Measurements from ENCODE around the gene JMJD8. TPM values are rescaled to one million over a fixed set of nuclear protein-coding genes. Genes with fewer than 3 reads are reported as not detected.

Gene JMJD8
- total RNA-seq, 1 donor from 2014 or later = 63.3 TPM

- TF ChIP-seq CTCF (conservative IDR thresholded peaks at IDR 0.05) = no peak
- Mint-ChIP-seq H3K27ac (no peak overlapping the region), H3K4me3 (no peak overlapping the region), H3K9me3 (no peaks in the 10 kb centered on the region), H3K4me1 (ENCODE audit: unreplicated experiment) (no peaks in the 10 kb centered on the region), H3K27me3 (no peaks in the 10 kb centered on the region), H3K36me3 (no peaks in the 10 kb centered on the region)
- no peak for DNase-seq (ENCODE audit: extremely low spot score, unreplicated experiment)
These were observed 45.9 kb upstream of the JMJD8 start for GRCh38 chr16:729768-730665.

GRCh38 chr16:728890-729744 lies 45.0 kb upstream of the JMJD8 start:
- Mint-ChIP-seq H3K27ac (no peak overlapping the region), H3K27me3 (no peaks in the 10 kb centered on the region), H3K36me3 (no peaks in the 10 kb centered on the region), H3K4me1 (ENCODE audit: unreplicated experiment) (no peaks in the 10 kb centered on the region), H3K9me3 (no peaks in the 10 kb centered on the region), H3K4me3 (peak overlapping the region; percentile 59)
- DNase-seq (ENCODE audit: extremely low spot score, unreplicated experiment) = no peak
- TF ChIP-seq CTCF (conservative IDR thresholded peaks at IDR 0.05) = no peak

GRCh38 chr16:728131-728889 lies 44.2 kb upstream of the JMJD8 start:
- no peak for TF ChIP-seq CTCF (conservative IDR thresholded peaks at IDR 0.05)
- peak overlapping the region; percentile 59 for H3K4me3 Mint-ChIP-seq
- no peaks in the 10 kb centered on the region for H3K27me3 Mint-ChIP-seq
- DNase-seq (ENCODE audit: extremely low spot score, unreplicated experiment) = no peak
- H3K4me1 Mint-ChIP-seq (ENCODE audit: unreplicated experiment) = no peaks in the 10 kb centered on the region
- no peaks in the 10 kb centered on the region for H3K9me3 Mint-ChIP-seq
- H3K36me3 Mint-ChIP-seq = no peaks in the 10 kb centered on the region
- no peak overlapping the region for H3K27ac Mint-ChIP-seq

- DNase-seq (ENCODE audit: extremely low spot score, unreplicated experiment) = no peak
- no peak for TF ChIP-seq CTCF (conservative IDR thresholded peaks at IDR 0.05)
- no peaks in the 10 kb centered on the region for H3K4me1 Mint-ChIP-seq (ENCODE audit: unreplicated experiment)
- peak overlapping the region; percentile 47 for H3K4me3 Mint-ChIP-seq
- H3K27ac Mint-ChIP-seq = no peak overlapping the region
- no peaks in the 10 kb centered on the region for H3K36me3 Mint-ChIP-seq
- no peaks in the 10 kb centered on the region for H3K9me3 Mint-ChIP-seq
- no peaks in the 10 kb centered on the region for H3K27me3 Mint-ChIP-seq
These were observed 43.3 kb upstream of the JMJD8 start for GRCh38 chr16:727291-727977.
